Activated T-cell treated with anti-CD3 and anti-CD28 coated beads, Interleukin-2, amount 50 U/mL, for 1 hour (primary cell): ENCODE data around the gene EPHA1.

ENCODE experiments used
- DNase-seq: peaks from one replicate; pipeline ENCODE4 v3.0.0-alpha.2; 2020

The EPHA1 gene

GRCh38 chr7:143368387-143368786 is 40.3 kb downstream of the EPHA1 start:
- DNase-seq, result no peak

DNA sequence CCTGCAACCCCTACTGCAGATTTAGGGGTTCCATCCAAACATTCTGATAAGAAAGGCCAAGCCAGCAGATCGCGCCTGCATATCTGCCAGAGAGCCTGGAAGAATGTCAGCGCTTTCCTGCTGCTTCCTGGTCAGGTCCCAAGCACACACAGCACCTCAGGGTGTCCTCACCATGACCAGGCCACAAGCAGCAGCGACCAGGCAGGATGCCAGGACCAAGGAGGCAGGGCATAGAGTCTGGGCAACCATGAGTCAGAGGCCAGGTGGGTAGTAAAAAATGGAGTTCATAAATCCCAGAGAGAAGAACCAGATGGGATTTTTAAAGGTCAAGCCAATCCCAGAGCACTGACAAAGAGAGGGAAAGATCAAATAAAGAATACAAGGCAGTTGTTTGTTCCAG is 40.7 kb downstream of the EPHA1 start:
- DNase-seq, result no peak

DNA sequence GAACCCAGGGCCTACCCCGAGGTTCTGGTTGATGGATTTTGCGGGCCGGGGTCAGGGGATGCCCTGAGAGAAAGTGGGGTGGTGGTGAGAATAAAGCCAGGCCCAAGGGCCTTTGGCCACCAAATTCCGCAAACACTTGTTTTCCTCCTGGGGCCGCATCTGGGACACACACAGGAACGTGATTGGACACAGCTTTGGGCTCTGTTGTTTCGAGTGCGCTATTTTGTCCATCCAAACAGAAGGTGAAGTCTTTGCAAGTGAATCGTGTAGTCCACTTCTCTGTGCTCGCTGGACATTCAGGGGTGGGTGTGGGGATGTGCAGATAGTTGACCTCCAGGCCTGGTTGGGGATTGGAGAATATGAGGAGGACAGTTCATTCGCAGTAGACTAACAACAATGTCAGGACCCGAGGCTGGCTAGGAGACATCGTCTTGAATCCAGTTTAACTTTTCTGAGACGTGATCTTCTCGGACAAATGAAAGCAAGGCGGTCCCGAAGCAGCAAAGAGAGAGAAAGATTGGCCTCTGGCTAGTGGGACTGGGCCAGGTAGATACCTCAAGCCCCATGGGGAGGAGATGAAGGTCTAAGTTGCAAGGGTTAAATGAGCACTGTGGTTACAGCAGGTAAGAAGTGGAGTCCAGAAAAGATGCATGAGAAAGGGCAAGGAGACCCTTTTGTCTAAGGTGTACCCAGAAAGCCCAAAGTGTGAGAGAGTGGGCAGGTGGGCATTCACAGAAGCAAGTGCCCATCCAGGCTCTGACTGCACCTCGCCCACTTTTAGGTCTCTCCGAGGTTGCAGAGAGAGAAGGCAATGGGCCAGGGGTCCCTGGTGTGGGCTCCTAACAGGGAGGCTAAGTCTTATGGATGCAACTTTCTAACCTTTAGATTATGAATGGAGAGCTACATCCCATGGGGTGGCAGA is 45.4 kb downstream of the EPHA1 start:
- DNase-seq, result no peak

- peak; percentile 63 for DNase-seq
Measured at GRCh38 chr7:143362131-143363015, 46.3 kb downstream of the EPHA1 start, which contains the start of gene FAM131B. Gene FAM131B, minus strand, starts transcription at chr7:143362713. Its CDS starts 110 bp downstream, at chr7:143362603.

- no peak for DNase-seq
Measured at GRCh38 chr7:143361552-143362130, 47.0 kb downstream of the EPHA1 start.

DNA sequence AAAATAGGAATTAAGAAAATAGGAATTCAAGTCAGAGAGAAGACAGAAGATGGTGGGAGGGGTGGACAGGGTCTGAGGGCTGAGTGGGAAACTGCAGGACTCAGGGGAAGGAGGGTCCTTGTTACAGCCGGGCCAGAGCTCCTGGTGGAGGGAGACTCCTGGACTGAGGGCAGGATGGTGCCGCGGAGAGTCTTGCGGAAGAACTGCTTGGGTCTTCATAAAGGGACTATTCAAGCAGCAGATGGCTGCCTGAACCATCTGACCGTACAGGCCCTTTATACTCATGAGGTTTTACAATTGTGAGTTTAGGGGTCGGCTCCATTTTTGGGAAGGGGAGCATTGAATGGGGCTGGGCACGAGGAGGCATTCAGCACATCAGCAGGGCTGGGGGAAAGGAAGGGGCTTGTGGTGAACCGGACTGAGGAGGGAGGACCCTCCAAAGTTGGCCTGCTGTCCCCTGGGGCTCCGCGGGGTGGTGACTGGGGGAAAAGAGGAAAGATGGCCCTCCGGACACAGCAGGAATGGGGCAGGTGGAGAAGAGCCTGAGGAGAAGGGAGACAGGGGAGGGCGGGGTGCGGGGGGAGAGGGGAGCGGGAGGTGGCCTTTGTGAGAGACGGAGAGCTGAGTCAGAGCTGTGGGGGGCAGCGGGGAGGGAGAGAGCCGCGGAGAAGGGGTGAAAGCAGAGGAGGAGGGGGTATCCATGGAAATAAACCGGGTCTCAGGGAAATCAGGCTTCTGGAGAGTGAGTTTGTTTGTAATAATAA is 47.7 kb downstream of the EPHA1 start:
- no peak for DNase-seq

GRCh38 chr7:143359771-143360353 is 48.8 kb downstream of the EPHA1 start:
- DNase-seq, result no peak

GRCh38 chr7:143358626-143359025 is 50.0 kb downstream of the EPHA1 start:
- DNase-seq, result no peak

GRCh38 chr7:143356414-143357050 is 52.1 kb downstream of the EPHA1 start:
- DNase-seq, result no peak

- DNase-seq, result no peak
Measured at GRCh38 chr7:143355450-143356385, 52.9 kb downstream of the EPHA1 start.

GRCh38 chr7:143354965-143355364 is 53.7 kb downstream of the EPHA1 start:
- no peak for DNase-seq

- DNase-seq, result no peak
Measured at GRCh38 chr7:143354376-143354775, 54.3 kb downstream of the EPHA1 start.

- DNase-seq, result no peak
Measured at GRCh38 chr7:143352531-143353002, 56.1 kb downstream of the EPHA1 start.

- no peak for DNase-seq
Measured at GRCh38 chr7:143351574-143351973, 57.1 kb downstream of the EPHA1 start.

GRCh38 chr7:143351060-143351459 is 57.6 kb downstream of the EPHA1 start:
- no peak for DNase-seq

- DNase-seq, result no peak
Measured at GRCh38 chr7:143347950-143348349, 60.7 kb downstream of the EPHA1 start.

DNA sequence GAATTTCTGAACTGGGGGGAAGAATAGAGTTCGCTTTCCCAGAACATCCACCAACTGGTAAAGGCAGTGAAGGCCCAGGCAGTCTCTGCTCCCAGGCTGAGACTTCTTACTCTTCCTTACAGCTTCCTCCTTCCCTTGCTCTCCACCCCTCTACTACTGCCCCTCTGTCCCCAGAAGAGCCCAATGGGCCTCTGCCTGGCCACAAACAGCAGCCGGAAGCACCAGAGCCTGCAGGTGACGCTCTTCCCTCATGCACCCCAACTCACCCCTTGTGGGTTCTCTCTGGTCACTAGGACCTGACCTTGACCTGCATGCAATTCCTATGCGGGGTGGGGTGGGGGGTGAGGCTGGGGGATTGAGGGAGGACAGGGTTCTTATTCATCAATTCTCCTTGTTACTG is 62.6 kb downstream of the EPHA1 start:
- DNase-seq, result no peak

DNA sequence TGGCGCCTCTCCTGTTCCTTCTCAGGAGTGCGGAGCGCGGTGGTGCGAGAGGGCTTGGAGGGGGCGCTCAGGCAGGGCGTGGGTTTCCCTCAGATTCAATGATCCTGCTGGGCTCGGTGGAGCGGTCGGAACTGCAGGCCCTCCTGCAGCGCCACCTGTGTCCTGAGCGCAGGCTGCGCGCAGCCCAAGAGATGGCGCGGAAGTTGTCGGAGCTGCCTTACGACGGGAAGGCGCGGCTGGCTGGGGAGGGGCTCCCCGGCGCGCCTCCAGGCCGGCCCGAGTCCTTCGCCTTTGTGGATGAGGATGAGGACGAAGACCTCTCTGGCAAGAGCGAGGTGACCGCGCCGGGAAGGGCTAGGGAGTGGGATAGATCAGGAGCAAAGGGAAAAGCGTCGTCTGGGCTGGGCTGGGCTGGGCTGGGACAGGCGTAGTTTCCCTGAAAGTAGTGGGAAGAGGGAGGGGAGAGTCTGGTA is 63.2 kb downstream of the EPHA1 start:
- peak; percentile 70 for DNase-seq

DNA sequence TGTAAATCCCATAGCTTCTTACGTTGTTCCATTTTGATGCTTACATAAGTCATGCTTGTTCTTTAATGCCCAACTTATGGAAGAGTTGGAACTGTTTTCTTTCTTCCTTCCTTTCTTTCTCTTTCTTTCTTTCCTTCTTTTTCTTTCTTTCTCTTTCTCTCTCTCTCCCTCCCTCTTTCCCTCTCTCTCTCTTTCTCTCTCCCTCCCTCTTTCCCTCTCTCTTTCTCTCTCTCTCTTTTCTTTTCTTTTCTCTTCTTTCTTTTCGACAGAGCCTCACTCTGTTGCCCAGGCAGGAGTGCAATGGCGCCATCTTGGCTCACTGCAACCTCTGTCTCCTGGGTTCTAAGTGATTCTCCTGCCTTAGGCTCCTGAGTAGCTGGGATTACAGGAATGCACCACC is 65.1 kb downstream of the EPHA1 start:
- no peak for DNase-seq

GRCh38 chr7:143341842-143342241 is 66.8 kb downstream of the EPHA1 start:
- no peak for DNase-seq
